Measurements from ENCODE around the gene SF1. TPM values are rescaled to one million over a fixed set of nuclear protein-coding genes. Genes with fewer than 3 reads are reported as not detected.

Gene SF1
- total RNA-seq, 1 donor from 2014 or later = 140 TPM

- H3K9me3 Mint-ChIP-seq = no peaks in the 10 kb centered on the region
- peak; percentile 35 for TF ChIP-seq EZH2 (IDR thresholded peaks at IDR 0.05)
- TF ChIP-seq EZH2phosphoT487 (IDR thresholded peaks at IDR 0.05) = peak; percentile 31
- peak; percentile 84 for TF ChIP-seq CTCF (IDR thresholded peaks at IDR 0.05)
- Histone ChIP-seq H3K36me3 (no peaks in the 10 kb centered on the region), H3K9ac (no peak overlapping the region), H3K4me3 (peak overlapping the region; percentile 41), H3K4me1 (peaks cover 14% of the 10 kb centered on the region), H4K20me1 (ENCODE audit: low read depth) (peaks cover 34% of the 10 kb centered on the region), H3K27ac (no peak overlapping the region), H2AFZ (replicated peaks) (peak overlapping the region; percentile 22), H3K9me3 (ENCODE audit: low read depth) (no peaks in the 10 kb centered on the region), H3K4me2 (peak overlapping the region; percentile 74), H3F3A (ENCODE audit: low read depth) (peaks cover 44% of the 10 kb centered on the region), H3K27me3 (peaks cover 84% of the 10 kb centered on the region), H3K79me2 (ENCODE audit: low read depth) (no peaks in the 10 kb centered on the region)
- no peak overlapping the region for H3K27ac Mint-ChIP-seq
- peak; percentile 70 for DNase-seq (ENCODE audit: low spot score)
- H3K4me1 Mint-ChIP-seq = peaks cover 17% of the 10 kb centered on the region
- H3K36me3 Mint-ChIP-seq = no peaks in the 10 kb centered on the region
- peaks cover 37% of the 10 kb centered on the region for H3K27me3 Mint-ChIP-seq (ENCODE audit: insufficient read depth, low read depth)
- no peak overlapping the region for H3K4me3 Mint-ChIP-seq
These were observed 35.3 kb downstream of the SF1 start for GRCh38 chr11:64742889-64743590.

GRCh38 chr11:64742087-64742888 is 36.1 kb downstream of the SF1 start:
- H3K4me3 Mint-ChIP-seq = peak overlapping the region; percentile 71
- Histone ChIP-seq H3K9me3 (ENCODE audit: low read depth) (no peaks in the 10 kb centered on the region), H3K4me2 (peak overlapping the region; percentile 74), H2AFZ (replicated peaks) (peak overlapping the region; percentile 22), H3K27me3 (peaks cover 84% of the 10 kb centered on the region), H3F3A (ENCODE audit: low read depth) (peaks cover 40% of the 10 kb centered on the region), H3K4me3 (peak overlapping the region; percentile 41), H3K79me2 (ENCODE audit: low read depth) (no peaks in the 10 kb centered on the region), H3K4me1 (peaks cover 14% of the 10 kb centered on the region), H3K36me3 (no peaks in the 10 kb centered on the region), H3K9ac (no peak overlapping the region), H3K27ac (no peak overlapping the region), H4K20me1 (ENCODE audit: low read depth) (peaks cover 34% of the 10 kb centered on the region)
- peak; percentile 91 for TF ChIP-seq EZH2phosphoT487 (IDR thresholded peaks at IDR 0.05)
- no peak for TF ChIP-seq CTCF (IDR thresholded peaks at IDR 0.05)
- TF ChIP-seq EZH2 (IDR thresholded peaks at IDR 0.05) = peak; percentile 61
- peaks cover 37% of the 10 kb centered on the region for H3K27me3 Mint-ChIP-seq (ENCODE audit: insufficient read depth, low read depth)
- H3K4me1 Mint-ChIP-seq = peaks cover 17% of the 10 kb centered on the region
- no peaks in the 10 kb centered on the region for H3K36me3 Mint-ChIP-seq
- peak; percentile 58 for DNase-seq (ENCODE audit: low spot score)
- no peak overlapping the region for H3K27ac Mint-ChIP-seq
- no peaks in the 10 kb centered on the region for H3K9me3 Mint-ChIP-seq

GRCh38 chr11:64741375-64742086 is 36.8 kb downstream of the SF1 start:
- Mint-ChIP-seq H3K9me3 (no peaks in the 10 kb centered on the region), H3K4me1 (peaks cover 17% of the 10 kb centered on the region), H3K27ac (no peak overlapping the region), H3K4me3 (peak overlapping the region; percentile 53), H3K27me3 (ENCODE audit: insufficient read depth, low read depth) (peaks cover 35% of the 10 kb centered on the region), H3K36me3 (no peaks in the 10 kb centered on the region)
- Histone ChIP-seq H3K4me1 (peaks cover 14% of the 10 kb centered on the region), H2AFZ (replicated peaks) (no peak overlapping the region), H3F3A (ENCODE audit: low read depth) (peaks cover 34% of the 10 kb centered on the region), H3K4me3 (peak overlapping the region; percentile 41), H3K9ac (no peak overlapping the region), H3K9me3 (ENCODE audit: low read depth) (no peaks in the 10 kb centered on the region), H3K4me2 (peak overlapping the region; percentile 74), H3K79me2 (ENCODE audit: low read depth) (no peaks in the 10 kb centered on the region), H4K20me1 (ENCODE audit: low read depth) (peaks cover 31% of the 10 kb centered on the region), H3K27ac (no peak overlapping the region), H3K36me3 (no peaks in the 10 kb centered on the region), H3K27me3 (peaks cover 76% of the 10 kb centered on the region)
- peak; percentile 30 for DNase-seq (ENCODE audit: low spot score)
- TF ChIP-seq CTCF (IDR thresholded peaks at IDR 0.05) (no peak), EZH2phosphoT487 (IDR thresholded peaks at IDR 0.05) (no peak), EZH2 (IDR thresholded peaks at IDR 0.05) (no peak)

Data from neural progenitor cell (in vitro differentiated cells).